Stromal cell of bone marrow (primary cell): ENCODE measurements around the gene SCAMP1.

ENCODE experiments used
- DNase-seq: peaks from one replicate; pipeline ENCODE4 v3.0.0-alpha.2; 2012; ENCODE audit warnings: low read depth

The SCAMP1 gene

DNA sequence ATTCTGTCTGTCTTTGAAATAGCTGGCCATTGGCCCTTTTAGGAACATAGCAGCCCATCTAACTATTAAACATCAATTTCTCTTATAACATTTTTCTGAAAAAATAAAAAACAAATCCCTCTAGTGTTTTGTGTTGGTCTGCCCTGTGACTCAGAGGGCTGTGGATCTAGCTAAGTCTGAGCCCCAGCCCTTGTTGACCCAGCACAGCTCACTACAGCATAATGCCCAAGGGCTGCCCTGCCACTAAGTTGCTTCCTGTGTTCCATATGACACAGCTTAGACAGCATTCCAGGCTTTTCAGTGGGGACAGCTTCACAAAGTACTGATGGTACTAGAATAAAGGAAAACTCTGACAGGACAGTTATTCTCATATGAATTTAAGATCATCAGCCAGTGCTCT, 136.0 kb downstream of the SCAMP1 start:
- DNase-seq, result peak; percentile 59

DNA sequence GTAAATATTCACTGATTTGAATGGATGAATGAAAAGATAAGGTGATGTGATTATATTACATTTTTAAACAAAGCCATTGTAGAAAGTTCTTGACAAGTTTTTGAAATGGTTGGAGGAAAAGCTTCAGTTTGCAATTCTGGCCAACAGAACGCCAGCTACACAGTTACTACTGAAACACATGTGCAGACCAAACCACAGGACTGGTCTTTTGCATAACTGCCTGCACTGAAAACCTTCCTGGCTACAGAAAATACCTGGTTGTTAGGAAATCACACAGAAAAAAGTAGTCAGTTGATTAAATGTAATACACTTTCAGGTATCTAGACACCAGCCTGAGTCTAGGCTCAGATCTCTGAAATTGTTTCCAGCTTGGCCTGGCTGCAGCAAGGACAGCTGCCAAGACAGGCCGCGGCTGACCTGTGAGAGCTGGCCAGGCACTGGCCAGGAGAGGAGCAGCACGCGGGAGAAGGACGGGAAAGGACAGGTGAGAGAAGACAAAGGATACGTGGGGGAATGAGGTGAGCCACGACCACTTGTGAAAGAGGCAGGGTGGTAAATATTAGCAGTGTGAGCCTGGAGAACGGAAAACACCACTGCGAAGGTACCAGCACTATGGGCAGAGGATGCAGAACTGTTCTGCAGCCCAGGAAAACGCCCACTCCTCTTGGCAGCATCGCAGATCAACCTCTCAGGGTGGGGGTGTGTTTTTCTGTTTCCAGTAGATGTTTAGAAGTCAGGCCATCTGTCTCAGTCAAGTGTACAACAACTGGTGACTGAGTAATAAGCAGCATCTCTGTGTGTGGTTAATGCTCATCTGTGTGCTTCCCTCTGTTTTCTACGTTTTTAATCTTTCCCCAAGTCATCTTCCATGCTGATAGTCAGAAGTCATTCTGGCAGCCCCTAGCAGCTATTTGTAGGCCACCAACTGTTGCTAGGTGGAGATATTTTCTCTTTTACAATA, 137.4 kb downstream of the SCAMP1 start:
- DNase-seq, result no peak

DNA sequence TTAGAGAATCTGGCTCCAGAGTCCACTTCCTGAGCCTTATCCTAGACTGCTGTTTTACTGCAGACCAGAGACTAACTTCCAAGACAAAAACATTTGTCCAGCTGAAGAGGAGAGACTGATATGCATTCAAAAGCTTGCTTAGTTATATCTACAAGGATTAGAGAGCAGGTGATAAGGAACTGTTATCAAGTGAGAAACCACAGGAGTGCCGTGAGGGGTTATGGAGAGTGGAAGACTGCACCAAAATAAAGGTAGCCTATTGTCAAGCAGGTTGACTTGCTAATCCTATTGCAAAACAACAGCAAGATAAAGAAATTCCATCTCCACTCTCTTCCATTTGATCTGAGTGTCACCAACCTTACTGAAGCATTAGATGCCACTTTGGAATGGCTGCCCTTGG, 139.1 kb downstream of the SCAMP1 start:
- no peak for DNase-seq

DNA sequence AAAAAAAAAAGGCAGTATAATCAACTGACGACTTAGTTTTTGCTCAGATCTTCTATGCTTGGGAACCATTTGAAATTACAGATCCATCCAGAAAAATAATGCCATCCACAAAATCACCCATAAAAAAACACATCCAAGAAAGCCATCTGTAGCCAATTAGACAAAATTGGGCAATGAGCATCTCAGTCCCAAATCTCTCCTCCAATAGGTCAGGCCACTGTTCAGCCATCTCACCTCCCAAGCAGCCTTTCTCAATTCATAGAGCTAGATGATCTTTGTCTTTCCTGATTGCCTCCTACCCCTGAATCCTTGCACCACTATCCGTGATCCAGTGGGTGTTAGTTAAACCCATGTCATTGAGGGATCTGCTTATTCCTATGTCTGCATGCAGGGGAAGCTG, 139.6 kb downstream of the SCAMP1 start:
- no peak for DNase-seq

DNA sequence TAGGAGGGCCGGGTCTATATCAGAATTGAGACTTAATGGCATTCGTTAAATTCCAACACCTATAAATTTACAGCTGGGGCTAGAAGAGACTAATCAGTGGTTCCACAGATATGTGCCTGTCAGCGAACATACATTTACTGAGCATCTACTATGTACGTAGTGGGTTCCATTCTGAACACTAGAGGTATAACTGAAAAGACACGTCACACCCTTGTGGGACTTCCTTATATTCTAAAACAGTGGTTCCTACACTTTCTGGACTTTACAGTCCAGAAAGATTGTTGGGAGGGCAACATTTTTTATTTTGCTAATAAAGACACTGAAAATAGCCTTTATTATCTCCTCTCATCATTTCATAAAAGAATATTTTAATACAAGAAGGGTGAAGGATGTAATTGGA, 140.5 kb downstream of the SCAMP1 start:
- no peak for DNase-seq

DNA sequence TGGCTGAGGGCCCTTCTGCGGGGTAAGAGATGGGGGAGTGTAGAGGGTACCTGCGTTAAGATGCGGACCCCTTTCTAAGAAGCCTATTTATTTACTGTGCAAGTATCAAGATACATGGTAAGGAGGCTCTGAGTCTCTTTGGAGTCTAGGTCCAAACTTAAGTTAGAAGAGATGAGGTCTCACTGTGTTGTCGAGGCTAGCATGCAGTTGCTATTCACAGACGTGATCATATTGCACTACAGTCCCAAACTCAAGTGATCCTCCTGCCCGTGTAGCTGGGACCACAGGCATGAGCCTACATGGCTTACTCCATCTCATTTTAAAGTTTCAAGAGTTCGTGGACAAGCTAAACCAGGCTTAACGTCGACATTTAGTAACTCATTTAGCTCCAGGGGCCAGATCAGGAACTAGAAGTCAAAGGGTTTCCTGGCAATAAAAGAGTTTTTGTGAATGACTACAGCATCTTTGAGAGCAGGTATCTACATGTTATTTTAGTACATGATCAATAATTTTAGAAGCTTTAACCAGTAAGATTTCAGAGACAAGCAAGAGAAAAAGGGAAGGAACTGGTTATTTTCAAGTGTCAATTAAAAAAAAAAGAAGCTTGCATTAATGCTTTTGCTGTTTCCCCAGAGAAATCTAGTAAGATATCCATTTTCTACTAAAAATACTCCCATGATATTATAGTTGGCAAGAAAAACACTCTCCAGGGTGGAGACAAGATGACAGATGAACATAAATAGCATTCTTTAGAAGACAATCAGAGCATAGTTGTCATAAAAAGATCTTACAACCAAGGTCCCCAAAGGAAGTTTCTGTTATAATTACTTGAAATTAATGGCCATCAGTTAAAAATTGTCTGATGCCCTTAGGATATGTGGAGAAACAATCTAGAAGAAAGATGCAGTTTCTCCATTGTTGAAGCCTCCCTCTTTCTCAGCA, 141.3 kb downstream of the SCAMP1 start:
- DNase-seq, result no peak

DNA sequence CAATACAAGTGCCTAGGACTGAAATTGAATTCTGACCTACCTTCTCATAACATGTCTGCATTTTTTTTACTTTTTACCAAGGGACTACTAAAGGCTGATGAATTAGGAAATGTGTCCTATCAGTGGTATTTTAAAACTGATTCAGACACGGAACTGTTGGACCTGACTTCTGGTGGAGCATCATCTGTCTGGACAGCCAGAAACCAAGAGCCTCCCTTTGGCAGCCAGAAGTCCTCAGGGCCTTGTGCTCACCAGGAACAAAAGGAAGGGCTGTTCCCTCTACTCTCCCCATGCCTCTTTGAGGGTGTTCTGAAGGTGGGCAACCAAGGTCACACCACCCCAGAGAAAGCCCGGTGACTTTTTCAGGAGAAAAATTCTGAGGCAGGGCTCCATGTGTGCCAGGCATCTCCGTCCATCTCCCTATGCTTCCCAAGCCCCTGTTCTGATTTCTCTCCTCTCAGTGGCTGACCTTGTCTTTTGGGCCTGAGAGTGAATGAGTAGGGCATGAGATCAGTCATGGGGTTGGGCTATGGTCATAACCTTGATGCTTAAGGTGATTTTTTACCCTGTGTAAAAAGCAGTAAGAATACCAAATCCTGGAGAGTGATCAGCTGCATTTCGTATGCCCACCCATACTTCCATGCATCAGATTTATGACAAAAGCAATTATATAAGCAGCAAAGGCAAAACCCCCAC, 143.7 kb downstream of the SCAMP1 start:
- no peak for DNase-seq

DNA sequence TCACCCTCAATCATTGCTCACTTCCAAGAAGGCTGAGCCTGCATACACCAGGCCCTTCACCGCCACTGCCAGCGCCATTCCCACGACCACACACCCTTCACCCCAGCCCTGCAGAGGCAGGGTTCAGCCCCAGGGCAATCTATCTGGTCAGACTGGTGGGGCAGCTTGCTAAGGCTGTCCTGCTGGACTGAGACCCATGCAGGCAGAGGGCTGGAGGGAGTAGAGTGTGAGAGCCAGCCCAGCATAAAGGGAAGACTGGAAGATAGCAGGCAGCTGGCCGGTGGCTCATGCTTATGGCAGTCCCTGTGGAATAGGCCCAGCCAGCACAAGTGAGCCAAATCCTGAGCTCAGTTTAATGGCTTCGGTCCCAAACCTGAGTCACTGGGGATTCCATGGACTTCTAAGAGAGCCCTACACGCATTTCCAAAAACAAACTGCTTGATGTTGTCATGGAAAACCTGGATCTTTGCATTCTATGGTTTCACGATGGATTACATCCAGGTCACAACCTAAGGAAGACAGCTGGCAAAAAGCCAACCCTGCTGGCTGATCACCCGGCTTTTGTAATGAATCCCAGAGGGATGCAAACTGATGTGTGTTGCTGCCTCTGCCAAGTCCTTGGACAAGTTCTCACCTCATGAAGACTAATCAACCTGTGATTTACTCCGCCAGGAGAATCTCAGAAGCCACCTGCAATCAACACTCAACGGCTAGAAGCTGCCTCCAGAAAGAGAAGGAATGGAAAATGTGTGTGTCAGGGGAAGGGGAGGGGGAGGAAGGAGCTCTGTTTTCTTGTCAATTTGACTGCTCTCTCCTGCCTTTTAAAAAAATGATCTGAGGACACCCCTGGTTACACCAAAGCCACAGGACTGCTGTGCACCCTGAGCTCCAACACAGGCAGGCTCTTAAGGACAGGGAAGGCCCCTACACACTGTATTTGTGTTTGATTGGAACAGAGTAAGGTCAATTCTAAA, 144.6 kb downstream of the SCAMP1 start:
- DNase-seq, result peak; percentile 100

DNA sequence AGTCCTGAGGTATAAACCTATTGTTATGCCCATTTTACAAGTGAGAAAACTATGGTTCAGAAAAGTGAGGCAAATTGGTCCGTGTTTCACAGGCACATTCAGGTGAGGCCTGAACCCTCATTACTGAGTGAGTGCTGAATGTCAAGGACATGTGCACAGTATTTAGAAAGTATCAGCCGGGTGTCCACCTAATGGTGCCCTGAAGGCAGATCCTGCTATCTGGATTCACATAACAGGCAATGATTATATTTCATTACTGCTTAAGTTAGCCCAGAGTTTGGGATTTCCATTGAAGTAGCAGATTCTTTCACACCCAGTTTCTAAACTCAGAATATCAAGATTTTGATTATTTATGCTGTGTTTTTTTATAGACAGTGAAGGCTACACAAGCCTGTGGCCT, 145.4 kb downstream of the SCAMP1 start:
- DNase-seq, result no peak

DNA sequence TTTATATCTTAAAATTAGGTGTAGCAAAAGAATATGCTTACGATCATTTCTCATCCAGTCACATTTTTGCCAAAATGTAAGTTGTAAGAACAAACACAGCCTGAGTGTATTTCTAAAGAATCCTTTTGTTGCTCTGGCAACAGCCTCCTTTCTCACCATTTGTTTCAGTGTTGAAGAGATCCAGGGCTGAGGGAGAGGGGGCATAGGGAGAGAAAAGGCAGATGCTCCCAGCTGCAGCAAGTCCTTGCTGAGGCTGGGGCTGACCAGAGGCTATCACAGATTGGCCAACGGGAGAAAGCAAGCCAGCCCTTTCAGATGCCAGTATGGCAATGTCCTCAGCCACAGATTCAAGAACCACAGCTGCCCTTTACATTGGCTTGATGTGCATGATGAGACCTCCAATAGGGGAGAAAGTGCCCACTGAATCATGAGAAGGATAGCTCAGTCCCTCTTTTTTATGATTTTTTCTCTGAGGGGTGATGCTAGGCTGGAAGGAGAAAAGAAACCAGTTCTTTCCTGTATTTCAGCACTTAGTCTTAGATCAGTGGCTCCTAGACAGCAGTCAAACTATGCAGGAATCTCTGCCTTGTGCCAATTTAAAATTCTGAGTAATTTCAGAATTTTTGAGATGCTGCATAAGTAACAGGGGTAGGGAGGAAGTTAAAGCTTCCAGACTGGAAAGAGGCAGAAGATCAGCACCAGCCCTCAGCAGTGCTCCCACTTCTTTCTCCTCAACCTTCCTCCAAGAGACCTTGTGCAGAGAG, 146.0 kb downstream of the SCAMP1 start:
- no peak for DNase-seq

DNA sequence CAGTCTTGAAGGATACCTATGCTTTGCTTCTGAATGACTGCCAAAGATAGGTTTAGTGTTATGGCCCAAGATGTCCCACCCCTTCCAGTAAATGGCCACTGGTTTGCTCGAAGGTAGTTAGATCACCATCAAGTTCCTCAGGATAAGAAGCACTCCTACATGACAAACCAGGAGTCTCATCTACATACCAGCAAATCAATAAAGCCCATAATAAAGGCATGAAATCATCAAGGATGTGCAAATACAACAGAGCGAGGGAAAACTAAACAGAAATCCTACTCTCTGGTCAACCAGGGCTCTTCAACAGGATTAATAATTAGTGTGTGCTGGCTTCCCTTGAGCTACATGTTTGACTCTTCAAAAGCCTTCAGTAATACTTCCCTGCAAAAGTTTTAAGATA, 147.1 kb downstream of the SCAMP1 start:
- DNase-seq, result no peak

DNA sequence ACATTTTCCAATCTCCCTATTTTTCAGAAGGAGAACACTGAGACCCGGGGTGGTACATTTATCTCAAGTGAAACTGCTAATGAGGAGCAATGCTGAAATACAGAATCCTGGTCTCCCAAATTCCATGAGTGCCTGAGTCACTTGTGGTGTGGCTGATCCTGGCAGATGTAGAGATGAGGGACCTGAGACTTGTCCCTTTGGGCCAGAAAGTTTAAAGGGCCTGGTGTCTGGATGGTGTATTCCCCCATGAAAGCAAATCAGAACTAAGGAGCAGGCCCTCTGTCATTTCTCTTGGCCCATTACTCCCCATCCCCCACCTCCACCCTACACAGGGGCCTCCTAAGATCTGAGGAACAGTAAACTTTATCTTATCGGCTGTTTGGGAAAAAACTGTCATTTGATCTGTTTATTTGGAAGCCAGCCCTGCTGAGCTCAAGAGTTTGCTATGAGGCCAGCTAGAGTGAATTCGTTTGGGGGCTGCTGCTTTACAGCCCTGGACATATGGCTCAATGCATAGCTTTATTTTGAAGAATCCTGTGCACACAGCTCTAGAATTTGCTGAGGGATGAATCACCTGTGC, 147.9 kb downstream of the SCAMP1 start:
- no peak for DNase-seq

DNA sequence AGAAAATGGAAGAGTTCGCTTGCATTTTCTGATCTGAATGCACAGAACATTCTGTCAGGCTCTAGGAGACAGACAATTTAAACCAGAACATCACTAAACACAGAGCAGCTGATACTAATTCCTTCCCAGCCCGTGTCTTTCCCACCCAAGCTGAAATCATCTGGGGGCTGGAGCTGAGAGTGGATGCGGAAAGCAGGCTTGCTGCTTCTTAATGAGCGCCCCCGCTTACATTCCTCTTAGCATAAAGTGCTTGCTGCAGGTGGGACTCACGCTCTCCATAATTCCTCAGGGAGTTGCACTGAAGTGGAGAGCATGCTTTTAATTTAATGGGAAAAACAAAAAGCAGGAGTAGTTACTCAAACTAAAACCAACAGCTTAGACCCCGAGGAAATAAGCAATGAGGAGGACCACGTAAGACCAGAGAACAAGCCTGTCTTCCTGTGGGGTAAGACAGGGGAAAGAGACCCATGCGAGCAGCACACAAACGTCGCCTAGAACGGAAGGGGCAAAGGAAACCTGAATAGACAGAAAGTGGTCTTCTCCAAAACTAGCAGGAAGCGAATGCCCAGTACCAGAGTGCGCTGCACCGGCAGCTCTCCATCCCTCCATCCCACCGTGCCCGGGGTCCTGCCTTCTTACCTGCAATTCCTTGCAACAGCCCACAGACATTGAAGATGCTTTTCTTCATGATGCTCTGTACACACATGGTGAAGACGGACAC, 148.9 kb downstream of the SCAMP1 start:
- DNase-seq, result no peak

DNA sequence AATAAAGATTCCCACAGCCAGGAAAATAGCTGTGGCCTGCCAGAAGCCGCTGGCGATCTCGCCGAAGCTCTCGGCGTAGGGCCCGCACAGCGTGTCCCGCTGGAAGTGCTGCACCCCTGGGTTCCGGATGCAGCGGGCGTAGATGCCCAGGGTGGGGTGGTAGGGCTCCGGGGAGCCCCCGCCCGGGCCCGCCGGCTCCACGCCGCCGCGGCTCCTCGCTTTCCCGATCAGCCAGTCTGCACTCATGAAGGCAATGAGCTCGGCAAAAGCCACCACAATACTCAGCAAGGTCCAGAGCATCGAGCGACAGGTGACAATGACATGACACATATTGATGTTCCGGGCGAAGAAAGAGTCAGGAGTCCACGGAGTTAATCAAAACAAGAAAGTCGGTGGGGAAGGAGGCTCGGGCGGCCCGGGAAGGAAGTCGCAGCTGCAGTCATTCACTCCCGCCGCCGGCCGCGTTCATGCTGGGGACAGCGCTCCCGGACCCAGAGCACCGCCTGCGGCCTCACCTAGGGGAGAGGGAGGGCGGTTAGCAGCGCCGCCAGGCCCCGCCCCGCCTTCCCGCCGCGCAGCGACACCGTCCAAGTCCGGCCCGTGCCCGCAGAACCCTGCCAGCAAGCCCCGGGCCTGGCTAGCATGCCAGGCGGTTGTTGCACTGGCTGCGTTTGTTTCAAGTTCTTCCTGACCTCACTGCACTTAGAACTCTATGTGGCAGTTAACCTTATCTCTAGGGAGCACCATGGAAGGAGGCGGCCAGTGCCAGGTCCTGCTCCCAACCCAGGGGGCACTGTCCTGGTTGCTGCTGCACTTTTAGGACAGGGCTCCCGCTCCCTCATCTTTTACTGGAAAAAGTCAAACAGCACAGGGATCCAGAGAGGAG, 149.7 kb downstream of the SCAMP1 start:
- no peak for DNase-seq

DNA sequence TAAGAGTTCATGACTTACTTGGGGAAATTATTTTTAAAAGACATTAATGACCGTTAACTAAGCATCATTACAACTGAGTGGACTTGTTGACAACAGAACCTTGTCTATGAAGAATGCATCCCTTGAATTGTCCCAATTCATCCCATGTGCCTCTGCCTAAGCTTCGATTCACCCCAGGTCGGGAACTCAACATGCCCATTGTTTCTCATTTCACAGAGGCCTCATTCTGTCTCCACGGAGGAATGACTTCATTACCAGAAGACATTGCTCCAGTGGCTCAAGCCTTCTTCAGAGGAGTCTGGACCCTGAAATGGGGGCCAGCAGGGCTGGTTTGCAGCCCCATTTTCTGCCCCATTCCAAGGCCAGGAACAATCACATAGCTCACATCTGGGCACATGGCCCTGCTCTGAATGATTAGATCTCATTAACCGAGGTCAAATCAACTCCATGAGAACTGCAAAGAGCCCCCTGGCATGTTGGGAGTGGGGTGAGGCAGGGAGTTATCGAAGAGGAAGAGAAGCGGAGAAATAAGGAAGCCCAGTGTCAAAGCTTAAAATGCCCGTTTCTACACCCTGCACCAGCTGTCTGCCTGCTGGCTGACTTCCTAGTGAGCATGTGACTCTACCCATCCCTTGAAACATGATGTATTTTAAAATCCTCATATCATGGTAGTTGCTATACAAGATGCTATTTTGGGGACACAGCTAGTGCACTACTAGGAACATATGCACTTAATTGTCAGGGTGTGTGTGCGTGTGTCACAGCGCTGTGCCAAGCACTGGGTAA, 150.9 kb downstream of the SCAMP1 start:
- DNase-seq, result no peak

DNA sequence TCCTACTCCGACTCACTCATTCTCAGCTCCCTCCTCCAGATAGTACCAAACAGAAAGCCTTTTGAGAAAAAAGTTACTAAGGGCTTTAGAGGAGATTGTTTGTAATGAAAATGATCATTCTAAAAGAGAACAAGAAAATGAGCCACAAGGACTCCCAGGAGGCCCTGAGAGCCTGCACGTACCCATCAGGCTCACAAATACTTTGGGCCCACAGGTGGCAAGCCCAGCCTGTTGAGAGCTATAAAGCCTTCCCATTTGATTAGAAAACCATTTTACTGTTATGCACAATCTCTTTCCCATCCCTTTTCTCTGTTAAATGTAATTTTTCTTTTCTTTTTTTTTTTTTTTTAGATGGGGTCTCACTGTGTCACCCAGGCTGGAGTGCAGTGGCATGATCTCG, 152.0 kb downstream of the SCAMP1 start:
- DNase-seq, result no peak

DNA sequence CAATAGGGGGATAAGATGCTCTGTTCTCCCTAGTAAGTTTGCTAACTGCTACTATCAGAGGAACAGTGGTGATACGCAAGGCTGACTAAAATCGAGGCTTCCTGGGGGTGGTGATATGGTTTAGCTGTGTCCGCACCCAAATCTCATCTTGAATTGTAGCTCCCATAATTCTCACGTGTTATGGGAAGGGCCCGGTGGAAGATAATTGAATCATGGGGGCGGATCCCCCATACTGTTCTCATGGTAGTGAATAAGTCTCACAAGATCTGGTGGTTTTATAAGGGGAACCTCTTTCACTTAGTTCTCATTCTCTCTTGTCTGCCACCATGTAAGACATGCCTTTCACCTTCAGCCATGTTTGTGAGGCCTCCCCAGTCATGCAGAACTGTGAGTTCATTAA, 153.0 kb downstream of the SCAMP1 start:
- no peak for DNase-seq
